ENCODE data around the gene PI4KB. TPM values are rescaled to one million over a fixed set of nuclear protein-coding genes. Genes with fewer than 3 reads are reported as not detected.

Gene PI4KB
- total RNA-seq, 4 donors from 2014 or later = 65.5 to 98.1 (median 77.3) TPM

DNA sequence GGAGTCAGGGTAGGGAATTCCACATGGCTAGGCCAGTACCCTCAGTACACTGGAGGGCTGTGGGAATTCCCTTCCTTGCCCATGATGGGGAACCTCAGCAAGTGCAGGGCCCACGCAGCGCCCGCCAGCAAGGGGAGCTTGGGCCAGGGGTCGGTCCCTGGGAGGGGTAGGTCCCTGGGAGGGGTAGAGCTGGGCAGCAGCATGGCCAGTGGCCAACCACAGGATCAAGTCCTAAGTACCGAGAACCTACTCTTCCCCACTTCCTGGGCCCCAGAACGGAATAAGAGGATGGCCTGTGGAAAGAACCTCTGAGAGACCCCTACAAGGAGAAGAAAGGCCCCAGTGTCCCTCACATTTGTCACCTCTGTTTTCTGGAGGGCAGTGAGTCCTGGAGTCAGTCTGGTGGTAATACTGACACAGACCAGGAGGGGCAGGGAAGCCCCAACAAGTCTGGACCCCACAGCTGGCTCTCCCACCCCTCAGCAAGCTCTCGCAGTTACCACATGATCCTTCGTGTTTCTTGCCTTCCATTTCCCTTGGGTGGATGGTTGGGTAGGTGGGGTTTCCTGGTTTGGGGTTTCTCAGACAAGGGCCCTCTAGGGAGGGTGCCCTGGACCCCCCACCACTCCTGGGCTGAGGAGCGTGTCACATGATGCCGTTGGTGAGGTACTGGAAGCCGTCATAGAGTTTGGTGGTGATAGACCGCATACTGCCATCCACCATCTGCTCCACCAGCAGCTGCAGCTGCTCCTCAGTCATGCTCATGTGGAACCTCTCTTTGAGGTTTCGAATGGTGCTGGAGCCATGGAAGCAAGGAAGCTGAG lies 34.8 kb downstream of the PI4KB start:
- in situ Hi-C loops (cut with MboI; ENCODE audit: low sequenced_read_pairs in 4 of 4) = loop anchor here in 1 of 4 donors (10.0 kb wide), 1 partner anchor 102 kb away; the partner anchor contains the start of gene PSMB4
- no peak overlapping the region for H3K27ac ChIP-seq
- ATAC-seq = no peak

GRCh38 chr1:151290709-151291303 lies 36.4 kb downstream of the PI4KB start:
- DNase-seq (no peak), ATAC-seq (no peak)
- intact Hi-C loops (cut with DNase I; ENCODE audit: low total_unique reads) = no loop called here
- no peaks in the 10 kb centered on the region for H3K27me3 ChIP-seq
- H3K9me3 ChIP-seq = no peaks in the 10 kb centered on the region
- peaks cover 0 to 90% of the 10 kb centered on the region in 2 donors for H3K36me3 ChIP-seq
- H3K4me1 ChIP-seq = no peaks in the 10 kb centered on the region
- TF ChIP-seq, protein P1, sequence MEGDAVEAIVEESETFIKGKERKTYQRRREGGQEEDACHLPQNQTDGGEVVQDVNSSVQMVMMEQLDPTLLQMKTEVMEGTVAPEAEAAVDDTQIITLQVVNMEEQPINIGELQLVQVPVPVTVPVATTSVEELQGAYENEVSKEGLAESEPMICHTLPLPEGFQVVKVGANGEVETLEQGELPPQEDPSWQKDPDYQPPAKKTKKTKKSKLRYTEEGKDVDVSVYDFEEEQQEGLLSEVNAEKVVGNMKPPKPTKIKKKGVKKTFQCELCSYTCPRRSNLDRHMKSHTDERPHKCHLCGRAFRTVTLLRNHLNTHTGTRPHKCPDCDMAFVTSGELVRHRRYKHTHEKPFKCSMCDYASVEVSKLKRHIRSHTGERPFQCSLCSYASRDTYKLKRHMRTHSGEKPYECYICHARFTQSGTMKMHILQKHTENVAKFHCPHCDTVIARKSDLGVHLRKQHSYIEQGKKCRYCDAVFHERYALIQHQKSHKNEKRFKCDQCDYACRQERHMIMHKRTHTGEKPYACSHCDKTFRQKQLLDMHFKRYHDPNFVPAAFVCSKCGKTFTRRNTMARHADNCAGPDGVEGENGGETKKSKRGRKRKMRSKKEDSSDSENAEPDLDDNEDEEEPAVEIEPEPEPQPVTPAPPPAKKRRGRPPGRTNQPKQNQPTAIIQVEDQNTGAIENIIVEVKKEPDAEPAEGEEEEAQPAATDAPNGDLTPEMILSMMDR (IDR thresholded peaks at IDR 0.05 in 4 of 5, conservative IDR thresholded peaks at IDR 0.05 in 1 of 5) = no peak
- no peak for TF ChIP-seq POLR2A (IDR thresholded peaks at IDR 0.05)
- in situ Hi-C loops (cut with MboI; ENCODE audit: low sequenced_read_pairs in 4 of 4) = loop anchor here in 1 of 4 donors (10.0 kb wide), 1 partner anchor 104 kb away; the partner anchor contains the start of gene PSMB4
- no peak overlapping the region for H3K4me3 ChIP-seq
- H3K27ac ChIP-seq = no peak overlapping the region

More for the DNA sequence above, 34.8 kb downstream of the PI4KB start:
- DNase-seq = no peak
- no peaks in the 10 kb centered on the region for H3K4me1 ChIP-seq
- H3K36me3 ChIP-seq = peaks cover 6 to 93% of the 10 kb centered on the region in 2 donors
- no peaks in the 10 kb centered on the region for H3K9me3 ChIP-seq
- no peak for TF ChIP-seq POLR2A (IDR thresholded peaks at IDR 0.05)
- TF ChIP-seq, protein P1 (IDR thresholded peaks at IDR 0.05 in 4 of 5, conservative IDR thresholded peaks at IDR 0.05 in 1 of 5) = no peak
- H3K4me3 ChIP-seq = no peak overlapping the region
- intact Hi-C loops (cut with DNase I; ENCODE audit: low total_unique reads) = no loop called here
- H3K27me3 ChIP-seq = no peaks in the 10 kb centered on the region

- TF ChIP-seq POLR2A (IDR thresholded peaks at IDR 0.05) = no peak
- TF ChIP-seq, protein P1 (IDR thresholded peaks at IDR 0.05 in 4 of 5, conservative IDR thresholded peaks at IDR 0.05 in 1 of 5) = no peak
- in situ Hi-C loops (cut with MboI; ENCODE audit: low sequenced_read_pairs in 4 of 4) (loop anchor here in 1 of 4 donors (10.0 kb wide), 1 partner anchor 105 kb away; the partner anchor contains the start of gene PSMB4), intact Hi-C loops (cut with DNase I; ENCODE audit: low total_unique reads) (no loop called here)
- Histone ChIP-seq H3K9me3 (no peaks in the 10 kb centered on the region), H3K4me1 (no peaks in the 10 kb centered on the region), H3K4me3 (no peak overlapping the region), H3K27me3 (no peaks in the 10 kb centered on the region), H3K27ac (no peak overlapping the region), H3K36me3 (peaks cover 0 to 83% of the 10 kb centered on the region in 2 donors)
- DNase-seq (no peak), ATAC-seq (no peak)
Measured at GRCh38 chr1:151289991-151290708, 37.1 kb downstream of the PI4KB start.

- Histone ChIP-seq H3K9me3 (no peaks in the 10 kb centered on the region), H3K36me3 (peaks cover 0 to 75% of the 10 kb centered on the region in 2 donors), H3K4me1 (peaks cover 0 to 3% of the 10 kb centered on the region in 2 donors), H3K27me3 (no peaks in the 10 kb centered on the region), H3K4me3 (no peak overlapping the region), H3K27ac (no peak overlapping the region)
- TF ChIP-seq, protein P1 (IDR thresholded peaks at IDR 0.05 in 4 of 5, conservative IDR thresholded peaks at IDR 0.05 in 1 of 5) = no peak
- TF ChIP-seq POLR2A (IDR thresholded peaks at IDR 0.05) = no peak
- no peak for ATAC-seq
- no peak for DNase-seq
- in situ Hi-C loops (cut with MboI; ENCODE audit: low sequenced_read_pairs in 4 of 4) = no loop called here
- intact Hi-C loops (cut with DNase I; ENCODE audit: low total_unique reads) = no loop called here
Measured at GRCh38 chr1:151289080-151289935, 37.9 kb downstream of the PI4KB start.
